ENCODE measurements around the gene ZMIZ1. TPM values are rescaled to one million over a fixed set of nuclear protein-coding genes. Genes with fewer than 3 reads are reported as not detected.

The ZMIZ1 gene
- total RNA-seq, 2 donors from 2014 or later, result 51.4 to 58.0 TPM

- intact Hi-C loops (cut with DNase I), result no loop called here
- DNase-seq (no peak), ATAC-seq (no peak)
Measured at GRCh38 chr10:79282388-79282787, 213.6 kb downstream of the ZMIZ1 start.

GRCh38 chr10:79283616-79284015 lies 214.8 kb downstream of the ZMIZ1 start:
- DNase-seq (no peak), ATAC-seq (no peak)
- intact Hi-C loops (cut with DNase I), result no loop called here

DNA sequence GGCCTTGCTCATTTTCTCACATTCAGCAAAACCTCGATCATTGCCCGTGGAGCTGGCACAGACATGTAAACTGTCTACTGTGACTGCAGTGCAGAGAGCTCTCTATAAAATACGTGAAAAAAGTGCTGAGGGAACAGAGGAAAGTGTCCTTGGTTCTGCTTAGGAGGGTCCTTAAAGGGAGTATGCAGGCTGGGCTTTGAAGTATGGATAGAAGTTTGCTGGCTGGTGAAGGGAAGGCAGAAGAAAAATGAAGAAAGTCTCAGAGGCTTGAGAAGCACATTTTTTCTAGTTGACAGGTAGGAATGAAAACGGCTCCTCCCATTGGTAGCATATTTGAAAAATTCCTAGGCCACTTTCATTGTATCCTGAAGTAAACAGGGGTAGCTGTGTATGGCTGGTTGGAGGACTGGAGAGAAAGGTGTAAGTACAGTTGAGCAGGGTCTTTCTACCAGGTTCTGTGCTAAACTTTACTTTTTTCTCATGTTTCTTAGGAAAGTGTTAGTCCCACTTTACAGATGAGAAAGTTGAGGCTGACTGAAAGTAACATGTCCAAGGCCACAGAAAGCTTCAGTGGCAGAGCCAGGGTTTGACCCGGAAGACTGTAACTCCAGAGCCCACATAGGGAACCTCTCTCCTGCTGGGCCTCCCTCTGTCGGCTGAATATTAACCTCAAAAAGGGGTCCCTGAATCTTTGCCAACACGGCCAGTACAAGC lies 215.5 kb downstream of the ZMIZ1 start:
- DNase-seq (no peak), ATAC-seq (no peak)
- intact Hi-C loops (cut with DNase I), result no loop called here

- ATAC-seq, result peak in 1 of 2 donors; percentile 11
- DNase-seq, result no peak
- intact Hi-C loops (cut with DNase I), result no loop called here
Measured at GRCh38 chr10:79285315-79286197, 216.8 kb downstream of the ZMIZ1 start.

- intact Hi-C loops (cut with DNase I), result no loop called here
- ATAC-seq (peak; percentile 61 to 63), DNase-seq (peak; percentile 81)
Measured at GRCh38 chr10:79286318-79286951, 217.7 kb downstream of the ZMIZ1 start.

- intact Hi-C loops (cut with DNase I), result no loop called here
- no peak for DNase-seq
- ATAC-seq, result no peak
Measured at GRCh38 chr10:79287973-79288723, 219.4 kb downstream of the ZMIZ1 start.

DNA sequence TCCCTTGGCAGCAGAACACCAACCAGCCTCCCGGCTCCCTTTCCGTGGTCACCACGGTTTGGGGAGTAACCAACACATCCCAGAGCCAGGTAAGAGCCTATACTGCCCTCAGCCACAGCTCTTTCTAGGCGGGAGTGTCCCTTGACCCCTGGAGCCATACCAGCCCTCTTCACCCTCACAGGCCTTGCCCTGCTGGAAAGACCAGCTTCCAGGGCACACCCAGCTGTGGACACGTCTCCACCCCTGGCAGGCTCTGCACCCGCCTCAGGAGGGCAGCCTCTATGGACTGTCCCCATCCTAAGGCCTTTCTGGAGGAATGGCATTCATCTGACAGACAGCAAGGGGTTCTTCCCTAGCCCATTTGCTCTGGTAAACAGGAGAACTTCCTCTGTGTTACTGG lies 221.0 kb downstream of the ZMIZ1 start:
- no peak for DNase-seq
- ATAC-seq, result no peak
- intact Hi-C loops (cut with DNase I), result no loop called here

DNA sequence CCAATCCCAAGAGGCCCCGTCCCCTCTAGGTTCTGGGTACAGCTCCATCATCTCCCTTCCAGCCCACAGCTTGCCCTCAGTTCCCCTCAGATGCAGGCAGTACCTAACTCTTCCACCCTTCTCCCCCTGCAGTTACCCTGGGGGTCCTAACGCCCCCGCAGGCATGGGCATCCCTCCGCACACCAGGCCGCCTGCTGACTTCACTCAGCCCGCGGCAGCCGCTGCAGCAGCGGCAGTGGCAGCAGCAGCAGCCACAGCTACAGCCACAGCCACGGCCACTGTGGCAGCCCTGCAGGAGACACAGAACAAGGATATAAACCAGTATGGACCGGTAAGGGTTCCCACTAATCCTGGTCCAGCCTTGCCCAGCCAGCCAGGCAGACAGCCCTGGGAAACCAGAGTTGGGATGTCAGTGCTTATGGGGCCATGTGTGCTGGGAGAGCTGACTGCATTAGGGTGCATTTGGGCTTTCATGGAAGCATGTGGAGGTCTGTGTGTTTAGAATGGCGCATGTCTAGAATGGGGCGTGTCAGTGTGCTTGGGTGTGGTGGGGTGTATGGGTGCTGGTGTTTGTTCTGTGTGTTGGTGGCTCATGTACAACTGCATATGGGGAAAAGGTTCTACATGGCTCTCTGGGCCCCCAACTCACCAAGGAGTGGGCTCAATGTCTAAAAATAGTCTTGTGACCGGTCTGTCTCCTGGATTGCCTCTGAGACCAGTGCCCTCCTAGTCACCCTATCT lies 223.4 kb downstream of the ZMIZ1 start:
- ATAC-seq (no peak), DNase-seq (no peak)
- intact Hi-C loops (cut with DNase I), result no loop called here

DNA sequence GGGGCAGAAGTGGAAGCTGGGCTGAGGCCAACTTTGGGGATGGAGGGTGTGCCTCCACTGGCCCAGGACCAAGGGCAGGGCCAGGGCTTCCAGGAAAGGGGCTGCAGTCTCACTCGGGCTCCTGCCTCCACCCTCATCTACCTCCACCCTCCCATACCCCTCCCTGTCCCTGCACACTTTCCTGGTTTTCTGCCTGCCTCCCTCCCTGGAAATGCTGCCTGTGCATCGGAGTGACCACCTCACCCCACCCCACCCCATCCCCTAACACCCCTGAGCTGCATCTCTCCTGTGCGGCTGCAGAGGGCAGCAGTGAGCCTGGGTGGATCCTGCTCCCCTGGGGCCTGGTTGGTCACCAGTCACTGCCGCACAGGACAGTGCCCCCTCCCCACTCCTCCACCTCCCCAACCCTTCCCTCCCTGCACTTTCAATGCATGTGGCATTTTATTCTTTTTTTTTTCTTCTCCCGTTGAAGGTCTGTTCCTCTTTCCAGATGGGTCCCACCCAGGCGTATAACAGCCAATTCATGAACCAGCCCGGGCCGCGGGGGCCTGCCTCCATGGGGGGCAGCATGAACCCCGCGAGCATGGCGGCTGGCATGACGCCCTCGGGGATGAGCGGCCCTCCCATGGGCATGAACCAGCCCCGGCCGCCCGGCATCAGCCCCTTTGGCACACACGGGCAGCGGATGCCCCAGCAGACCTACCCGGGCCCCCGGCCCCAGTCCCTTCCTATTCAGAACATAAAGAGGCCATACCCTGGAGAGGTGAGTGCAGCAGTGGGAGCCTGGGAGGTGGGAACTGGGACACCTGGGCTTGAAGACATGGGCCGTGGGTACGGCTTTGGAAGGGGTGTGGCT lies 224.4 kb downstream of the ZMIZ1 start:
- no peak for DNase-seq
- ATAC-seq, result peak in 1 of 2 donors; percentile 31
- intact Hi-C loops (cut with DNase I), result no loop called here

DNA sequence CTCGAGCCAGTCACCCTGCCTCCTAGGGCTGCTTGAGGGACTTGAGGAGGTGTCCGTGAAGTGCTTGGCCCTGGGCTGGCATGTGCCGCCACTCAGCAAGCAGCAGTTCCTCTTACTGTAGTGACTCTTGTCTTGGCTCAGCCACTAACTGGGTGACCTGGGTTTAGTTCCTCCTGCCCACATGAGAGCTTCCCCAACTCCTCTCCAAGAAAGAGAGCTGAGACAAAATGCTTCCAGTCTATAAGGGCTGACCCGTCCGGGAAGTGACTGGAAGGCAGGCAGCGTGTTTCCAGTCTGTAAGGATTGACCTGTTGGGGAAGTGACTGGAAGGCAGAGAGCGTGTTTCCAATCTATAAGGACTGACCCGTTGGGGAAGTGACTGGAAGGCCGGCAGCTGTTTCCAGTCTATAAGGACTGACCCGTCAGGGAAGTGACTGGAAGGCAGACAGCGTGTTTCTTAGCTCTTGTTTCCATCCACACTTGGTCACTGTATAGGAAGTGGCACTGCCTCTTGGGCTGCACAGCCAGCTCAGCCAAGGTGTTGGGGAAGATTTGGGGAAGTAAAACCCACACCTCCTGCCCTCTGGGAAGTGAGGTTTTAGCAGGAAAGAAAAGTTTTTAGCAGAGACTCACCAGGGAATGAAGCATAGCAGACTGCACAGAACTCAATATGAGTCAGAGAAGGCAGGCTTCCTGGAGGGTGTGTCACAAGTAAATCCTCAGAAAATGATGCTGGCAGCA lies 225.2 kb downstream of the ZMIZ1 start:
- no peak for DNase-seq
- intact Hi-C loops (cut with DNase I), result no loop called here
- peak; percentile 39 to 44 for ATAC-seq

DNA sequence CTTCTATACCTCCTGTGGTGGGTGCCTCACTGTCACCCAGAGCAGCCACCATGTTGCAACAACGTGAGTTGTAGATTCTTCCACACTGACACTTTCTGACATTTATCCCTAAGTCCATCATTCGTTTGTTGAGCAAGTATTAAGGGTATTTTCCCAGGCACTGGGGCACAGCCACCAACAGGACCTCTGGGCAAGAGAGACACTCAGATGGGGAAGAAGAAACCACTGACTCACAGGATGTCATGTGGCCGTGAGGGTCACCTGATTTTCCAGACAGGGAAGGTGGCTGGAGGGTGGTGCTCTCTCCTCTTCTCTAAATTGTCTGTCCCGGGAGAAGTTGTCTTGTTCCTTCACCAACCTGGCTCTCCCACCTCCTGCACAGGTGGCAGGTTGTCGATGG lies 226.8 kb downstream of the ZMIZ1 start:
- no peak for DNase-seq
- intact Hi-C loops (cut with DNase I), result no loop called here

DNA sequence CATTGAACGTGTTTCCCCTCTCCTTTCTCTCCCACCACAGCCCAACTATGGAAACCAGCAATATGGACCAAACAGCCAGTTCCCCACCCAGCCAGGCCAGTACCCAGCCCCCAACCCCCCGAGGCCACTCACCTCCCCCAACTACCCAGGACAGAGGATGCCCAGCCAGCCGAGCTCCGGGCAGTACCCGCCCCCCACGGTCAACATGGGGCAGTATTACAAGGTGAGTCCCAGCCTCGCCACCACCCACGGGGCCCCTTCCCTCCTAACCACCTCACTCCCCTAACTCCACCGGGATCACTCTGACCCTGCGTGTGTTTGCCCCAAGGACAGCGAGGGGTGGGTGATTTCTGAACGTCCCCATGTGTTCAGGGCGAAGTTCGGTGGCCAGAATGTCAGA lies 227.7 kb downstream of the ZMIZ1 start:
- DNase-seq, result no peak
- intact Hi-C loops (cut with DNase I), result no loop called here
- ATAC-seq, result no peak

More for the DNA sequence above, 226.8 kb downstream of the ZMIZ1 start:
- ATAC-seq, result no peak

GRCh38 chr10:79298403-79299244 lies 229.9 kb downstream of the ZMIZ1 start:
- ATAC-seq (peak in 1 of 2 donors; percentile 79), DNase-seq (peak; percentile 80)
- intact Hi-C loops (cut with DNase I), result no loop called here

DNA sequence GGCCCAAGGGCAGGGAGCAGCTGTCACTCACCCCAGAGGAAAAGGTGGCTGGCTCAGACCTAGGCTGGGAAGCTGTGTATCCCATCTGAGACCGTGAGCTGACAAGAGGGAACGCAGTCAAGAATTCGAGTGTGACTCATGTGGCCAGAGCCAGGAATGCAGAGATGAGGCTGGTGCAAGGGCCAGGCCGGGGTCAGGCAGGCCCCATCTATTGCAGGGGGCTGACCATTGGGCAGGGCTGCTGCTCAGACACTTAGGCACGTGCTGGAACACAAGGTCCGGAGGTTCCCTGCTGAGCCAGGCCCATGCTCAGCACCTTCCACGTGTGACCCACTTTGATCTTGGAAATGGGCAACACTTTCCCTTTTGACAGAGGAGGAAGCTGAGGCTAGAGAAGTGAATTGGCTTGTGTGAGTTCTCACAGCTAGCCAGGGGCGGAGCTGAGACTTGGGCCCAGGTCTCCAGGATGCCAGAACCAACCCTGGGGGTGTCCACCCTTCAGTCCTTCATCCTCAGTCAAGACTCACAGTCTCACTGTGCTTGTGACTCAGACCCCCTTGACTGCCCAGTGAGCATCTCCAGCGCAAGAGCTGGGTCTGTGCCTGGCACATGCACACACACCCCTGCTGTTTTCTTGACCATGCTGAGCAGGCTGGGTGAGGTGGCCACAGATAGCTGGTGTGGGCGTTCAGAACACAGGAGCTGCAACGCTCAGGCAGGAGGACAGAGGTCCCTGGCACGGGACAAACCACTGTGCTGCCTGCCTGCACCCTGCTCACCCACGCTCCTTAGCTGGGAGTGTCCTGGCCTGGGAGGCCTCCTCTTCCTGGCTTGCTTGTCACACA lies 230.9 kb downstream of the ZMIZ1 start:
- DNase-seq (peak; percentile 34), ATAC-seq (peak; percentile 45 to 74)
- intact Hi-C loops (cut with DNase I), result no loop called here

- no peak for ATAC-seq
- DNase-seq, result peak; percentile 22
- intact Hi-C loops (cut with DNase I), result no loop called here
Measured at GRCh38 chr10:79300711-79301110, 231.9 kb downstream of the ZMIZ1 start.

Data from left cardiac atrium (tissue), 4 donors.